ENCODE results near the gene NCKAP5.

The NCKAP5 gene

DNA sequence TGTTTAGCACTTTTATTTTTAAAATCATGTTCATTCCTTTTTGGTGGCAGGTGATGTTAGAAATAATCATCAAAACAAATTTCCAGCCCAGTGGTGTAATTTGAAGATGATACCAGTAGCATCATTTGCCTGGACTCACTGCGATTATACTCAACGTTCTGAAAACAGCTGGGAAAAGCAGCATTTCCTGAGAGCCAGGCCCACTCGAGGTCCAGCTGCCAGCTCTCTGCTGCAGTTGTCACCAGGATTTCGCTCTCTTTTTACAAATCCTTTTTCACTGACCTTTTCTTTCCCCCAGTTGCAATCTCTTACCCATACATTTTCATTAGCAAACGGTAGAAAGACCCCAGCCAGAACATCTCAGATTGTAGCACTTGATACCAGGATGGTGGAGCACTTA lies 787.6 kb downstream of the NCKAP5 start:
- DNase-seq = no peak

DNA sequence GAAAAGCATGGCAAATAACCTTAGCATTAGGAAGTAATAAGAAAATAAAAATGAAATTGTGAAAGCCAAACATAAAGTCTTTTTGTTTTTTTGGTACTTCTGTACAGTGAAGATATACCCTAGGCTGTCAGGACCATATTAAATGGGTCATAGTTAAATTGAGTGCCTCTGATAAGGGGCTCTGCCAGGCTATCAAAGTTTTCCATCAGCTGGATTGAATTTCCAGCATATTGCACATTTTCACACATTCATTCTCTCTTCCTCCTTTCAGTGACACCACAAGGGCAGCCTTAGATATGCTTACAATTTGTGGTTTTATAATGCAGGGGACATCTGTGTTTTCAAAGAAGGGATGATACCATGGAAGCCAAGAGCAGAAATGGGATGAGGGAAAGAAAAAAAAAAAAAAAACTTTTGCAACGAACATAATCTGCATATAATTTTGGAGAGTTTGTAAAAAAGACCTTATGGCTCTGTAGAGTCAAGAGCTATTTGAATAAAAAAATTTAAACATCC lies 789.0 kb downstream of the NCKAP5 start:
- DNase-seq = no peak

DNA sequence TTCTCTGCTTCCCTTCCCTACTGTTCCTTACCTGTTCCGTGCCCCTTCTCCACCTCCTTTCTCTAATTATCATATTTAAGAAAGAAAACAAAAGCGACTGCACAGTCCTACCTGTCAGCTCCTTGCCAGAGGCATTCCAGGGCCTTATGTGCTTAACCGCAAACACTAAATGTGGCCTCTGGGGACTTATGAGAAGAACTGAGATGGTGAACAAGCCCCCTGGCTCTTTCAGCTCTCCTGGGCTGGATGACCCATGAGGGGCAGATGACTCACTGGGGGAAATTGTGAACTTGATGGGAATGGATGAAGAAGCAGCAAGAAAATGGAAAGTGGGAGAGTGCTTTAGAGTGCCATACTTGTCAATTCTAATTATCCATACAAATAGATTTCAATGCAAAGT lies 792.0 kb downstream of the NCKAP5 start:
- DNase-seq = no peak

DNA sequence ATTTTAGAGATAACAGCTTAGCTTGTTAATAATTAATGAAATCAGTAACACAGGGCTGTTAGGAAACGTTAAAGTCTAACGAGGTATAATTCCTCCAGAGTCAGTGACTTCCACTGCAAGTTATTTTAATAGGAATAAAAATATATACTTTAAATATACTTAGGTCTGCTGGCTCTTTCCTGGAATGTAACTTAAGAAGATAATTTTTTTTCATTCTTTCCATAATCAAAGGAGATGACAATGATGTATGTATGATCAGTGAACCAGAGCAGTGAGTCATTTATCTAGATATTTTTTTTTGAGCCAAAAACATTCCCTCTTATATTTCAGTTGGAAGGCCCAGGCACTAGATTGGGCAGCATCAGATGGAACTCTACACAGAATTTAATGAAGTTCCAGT lies 794.1 kb downstream of the NCKAP5 start:
- no peak for DNase-seq

DNA sequence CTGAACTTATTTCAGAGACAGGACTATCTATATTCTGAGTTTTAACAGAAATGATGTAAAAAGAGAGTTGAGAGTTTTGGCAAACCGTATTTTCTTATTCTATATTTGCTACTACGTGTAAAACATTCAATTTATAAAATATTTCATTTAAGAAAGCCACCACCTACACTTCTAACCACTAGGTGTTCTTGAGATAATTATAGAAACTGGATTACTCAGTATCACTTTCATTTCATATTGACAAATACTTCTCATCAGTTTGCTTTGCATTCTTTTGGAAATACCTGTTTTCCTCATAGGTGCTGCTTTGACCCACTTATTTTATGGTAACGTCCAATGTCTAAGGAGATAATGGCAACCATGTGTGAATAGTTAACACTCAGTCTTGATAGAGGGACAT lies 794.9 kb downstream of the NCKAP5 start:
- DNase-seq = no peak

DNA sequence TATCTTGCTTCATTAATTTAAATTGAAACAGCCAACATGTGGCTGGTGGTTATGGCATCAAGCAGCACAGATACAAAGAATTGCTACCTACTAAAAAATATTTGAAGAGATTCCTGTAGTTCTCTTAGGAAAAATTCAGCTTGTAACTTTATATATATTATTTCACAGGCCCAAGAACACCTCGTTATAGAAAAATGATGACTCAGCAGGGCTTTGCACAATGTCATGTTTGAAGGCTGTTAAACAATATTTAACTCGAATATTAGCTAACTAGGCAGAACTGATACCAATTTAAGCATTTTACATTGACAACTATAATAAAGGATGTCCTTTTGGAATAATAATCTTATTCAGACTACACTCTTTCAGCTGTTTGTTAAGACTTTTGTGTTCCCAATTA lies 795.9 kb downstream of the NCKAP5 start:
- DNase-seq = no peak

DNA sequence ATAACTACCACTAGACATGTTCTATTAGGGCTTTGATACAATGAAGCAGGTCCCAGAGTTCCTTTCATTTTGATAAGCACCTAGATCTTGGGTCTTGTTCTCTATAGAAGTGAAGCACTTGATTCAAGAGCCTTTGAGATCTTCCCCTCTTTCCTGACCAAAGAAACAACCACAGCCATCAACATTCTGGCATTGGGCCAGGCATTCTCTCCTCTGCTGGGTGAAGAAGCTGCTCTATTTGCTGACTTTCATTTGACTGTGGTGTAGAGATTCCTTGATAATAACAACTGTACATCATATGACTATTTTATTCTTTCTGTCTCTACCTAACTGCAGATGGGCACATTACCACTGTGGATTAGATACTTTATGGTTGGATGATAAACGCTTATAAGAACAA lies 801.7 kb downstream of the NCKAP5 start:
- no peak for DNase-seq

DNA sequence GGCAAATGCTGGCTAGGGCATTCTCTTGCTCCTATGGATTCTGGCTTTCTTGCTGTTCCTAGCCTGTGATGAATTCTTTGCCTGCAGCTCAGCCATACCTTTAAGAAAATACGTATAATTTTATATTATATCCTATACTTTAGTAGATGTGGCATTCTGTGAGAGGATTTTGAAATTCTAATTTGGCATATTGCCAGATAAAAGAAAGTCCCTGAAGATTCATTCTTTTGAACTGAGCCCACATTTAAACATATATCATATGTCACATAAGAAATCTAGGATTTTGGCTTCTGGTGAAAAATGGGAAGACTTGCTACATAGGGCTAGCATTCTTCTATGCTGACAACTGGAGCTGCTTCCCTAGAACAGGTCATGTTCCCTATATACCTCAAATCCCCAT lies 806.8 kb downstream of the NCKAP5 start:
- no peak for DNase-seq

DNA sequence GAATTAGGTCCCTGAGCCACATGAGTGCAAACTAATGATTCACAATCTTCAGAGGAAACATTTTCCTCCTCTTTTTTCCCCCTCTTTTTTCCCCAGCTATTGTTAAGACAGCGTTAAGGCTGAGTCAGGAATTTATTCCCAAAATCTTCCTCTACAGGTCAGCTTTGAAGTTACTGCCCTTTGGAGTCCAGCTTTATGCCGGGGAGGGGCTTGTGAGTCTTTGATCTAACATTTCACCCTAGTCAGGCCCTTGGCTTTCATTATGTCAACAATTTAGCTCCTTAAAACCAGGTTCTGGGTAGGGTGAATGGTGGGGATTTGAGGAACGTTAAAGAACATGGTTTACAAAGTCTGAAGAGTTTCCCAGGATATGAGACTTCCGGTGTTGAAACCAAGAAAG lies 807.3 kb downstream of the NCKAP5 start:
- DNase-seq = no peak

DNA sequence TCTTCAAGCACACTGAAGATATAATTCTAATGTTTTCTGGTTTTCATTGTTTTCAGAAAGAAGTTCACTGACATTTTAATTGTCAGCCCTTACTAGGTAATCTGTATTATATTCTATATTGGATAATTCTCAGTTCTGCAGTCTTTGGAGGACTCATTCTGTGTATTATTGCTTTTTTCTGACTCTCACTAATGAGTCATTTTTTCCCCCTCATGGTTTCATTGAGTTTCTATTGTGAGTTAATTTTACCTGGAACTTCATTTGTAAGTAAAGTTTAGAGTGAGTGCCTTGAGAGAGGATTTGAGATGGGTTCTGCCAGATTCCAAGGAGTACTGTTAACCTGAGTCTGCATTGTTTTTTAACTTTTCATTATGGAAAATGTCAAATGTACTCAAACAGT lies 807.9 kb downstream of the NCKAP5 start:
- DNase-seq = no peak

DNA sequence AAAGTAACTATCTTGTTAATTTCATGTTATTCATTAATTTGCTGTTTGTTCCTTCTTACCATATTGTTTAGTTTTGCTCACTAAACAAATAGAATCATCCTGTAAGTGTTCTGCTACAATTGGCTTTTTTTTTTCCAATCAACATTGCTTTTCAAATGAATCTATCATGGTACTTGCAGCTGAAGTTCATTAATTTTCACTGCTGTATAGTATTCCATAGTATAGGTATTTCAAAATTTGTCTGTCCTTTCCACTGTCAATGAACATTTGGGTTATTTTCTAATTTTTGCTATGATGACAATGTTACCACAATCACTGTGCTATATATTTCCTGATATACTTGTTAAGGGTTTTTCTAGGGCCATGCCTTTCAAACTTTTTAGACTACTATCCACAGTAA lies 809.3 kb downstream of the NCKAP5 start:
- no peak for DNase-seq

DNA sequence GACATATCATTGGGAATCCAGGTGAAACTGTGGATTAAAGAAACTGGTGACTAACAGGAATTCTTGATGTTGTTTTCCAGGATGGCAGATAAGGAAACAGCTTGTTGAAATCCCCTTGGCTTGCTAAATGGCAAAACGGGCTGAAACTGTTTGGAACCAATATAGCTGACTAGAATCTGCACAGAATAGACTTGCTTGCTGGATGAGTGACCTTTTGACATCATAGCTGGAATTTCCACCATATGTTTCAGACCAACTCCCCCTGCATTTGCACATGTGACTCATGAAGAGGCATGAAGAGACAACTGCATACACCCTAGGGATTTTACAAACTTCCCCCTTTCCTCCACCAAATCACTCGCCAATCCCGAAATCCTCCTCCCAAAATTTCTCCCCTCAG lies 810.6 kb downstream of the NCKAP5 start:
- DNase-seq = no peak

DNA sequence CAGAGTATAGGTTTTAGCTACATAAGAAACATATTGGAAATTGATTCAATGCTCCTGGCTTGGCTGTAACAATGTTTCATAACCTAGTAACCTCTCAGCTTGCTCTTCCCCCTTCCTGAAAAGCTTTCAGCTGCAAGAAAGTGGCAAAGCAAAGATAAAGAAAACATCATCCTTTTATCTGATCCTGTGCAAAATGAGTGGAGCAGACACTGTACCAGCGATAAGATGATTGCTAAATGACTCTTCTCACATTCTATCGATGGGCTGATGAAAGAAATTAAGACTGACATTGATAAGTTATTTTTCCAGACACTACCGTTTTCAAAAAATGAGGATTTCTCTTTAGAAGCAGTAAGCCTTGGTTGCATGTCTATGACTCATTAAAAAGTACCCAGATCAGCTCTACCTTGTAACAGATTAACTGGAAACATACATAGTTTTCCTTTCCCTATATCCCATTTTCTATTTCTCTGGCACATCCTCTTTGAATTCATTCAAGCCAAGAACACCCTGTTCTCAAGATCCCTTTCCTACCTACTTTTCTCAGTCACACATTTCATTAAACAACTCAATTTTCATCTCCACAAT lies 811.2 kb downstream of the NCKAP5 start:
- no peak for DNase-seq

DNA sequence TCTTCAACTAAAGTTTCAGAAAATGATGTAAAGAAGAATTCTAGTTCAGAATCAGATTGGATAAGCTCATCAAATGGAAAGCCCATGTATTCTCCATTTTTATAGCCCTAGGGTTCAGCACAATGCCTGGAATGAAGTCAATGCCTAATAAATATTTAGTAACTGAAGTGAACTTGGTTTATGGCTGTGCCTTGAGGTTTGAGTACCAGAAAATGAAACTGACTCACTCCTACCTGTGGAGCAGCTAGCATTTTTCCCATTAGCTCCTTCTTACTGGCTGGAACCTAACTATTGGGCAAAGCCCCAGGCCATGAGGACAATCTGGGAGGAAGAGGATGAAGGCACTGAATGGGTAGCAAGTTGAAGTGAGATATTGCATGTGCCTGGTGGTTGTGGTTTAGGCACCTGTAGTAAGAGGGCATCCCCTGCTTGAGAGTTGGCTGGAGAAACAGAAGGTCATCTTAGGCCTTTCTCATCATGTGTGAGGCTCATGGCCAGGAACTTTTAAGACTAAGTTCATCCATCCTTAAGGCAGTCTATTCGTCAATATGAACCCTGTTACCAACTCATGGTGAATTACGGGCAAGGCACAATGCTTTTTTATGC lies 813.3 kb downstream of the NCKAP5 start:
- no peak for DNase-seq

DNA sequence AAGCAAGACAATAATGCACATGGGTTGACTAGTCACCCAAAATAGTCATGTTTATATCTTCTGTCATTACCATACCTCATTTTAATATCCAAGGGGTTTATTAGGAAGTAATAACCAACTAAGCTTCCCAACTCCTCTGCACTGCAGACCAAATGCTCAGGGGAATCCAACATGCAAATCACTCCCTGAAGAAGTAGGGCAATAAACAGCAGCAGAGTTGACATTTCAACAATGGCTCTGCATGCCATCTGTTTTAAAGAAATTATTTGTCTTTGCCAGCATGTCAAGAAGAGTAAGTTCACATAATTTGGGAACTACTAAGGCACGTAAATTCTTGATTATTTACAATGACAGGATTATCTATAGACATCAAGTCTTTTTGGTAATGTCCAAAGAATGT lies 813.9 kb downstream of the NCKAP5 start:
- no peak for DNase-seq

DNA sequence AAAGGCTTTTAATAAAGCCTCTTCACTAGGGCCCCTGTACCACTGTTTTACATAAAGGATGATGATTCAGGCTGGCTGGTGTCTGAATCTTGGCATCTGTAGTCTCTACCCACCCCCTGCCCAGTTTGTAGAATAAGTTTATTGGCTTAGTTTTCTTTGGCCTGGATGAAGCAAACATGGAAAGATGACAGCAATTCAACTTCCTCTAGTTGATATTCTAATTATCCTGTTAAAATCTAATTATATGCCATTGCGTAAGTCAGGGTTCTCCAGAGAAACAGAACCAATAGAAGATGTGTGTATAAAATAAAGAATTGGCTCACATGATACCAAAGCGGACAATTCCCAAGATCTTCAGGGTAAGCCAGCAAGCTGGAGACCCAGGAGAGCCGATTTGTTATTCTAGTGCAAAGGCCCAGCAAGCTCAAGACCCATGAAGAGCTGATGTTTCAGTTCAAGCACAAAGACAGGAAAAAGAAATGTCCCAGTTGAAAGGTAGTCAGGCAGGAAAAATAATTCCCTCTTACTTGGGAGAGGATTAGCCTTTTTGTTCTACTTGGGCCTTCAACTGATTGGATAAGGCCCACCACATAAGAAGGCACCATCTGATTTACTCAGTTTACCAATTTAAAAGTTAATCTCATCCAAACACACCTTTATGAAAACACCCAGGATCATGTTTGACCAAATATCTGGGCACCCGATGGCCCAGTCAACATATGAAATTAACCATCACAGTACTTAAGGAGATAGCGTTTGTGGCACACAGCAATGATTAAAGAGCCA lies 815.6 kb downstream of the NCKAP5 start:
- no peak for DNase-seq

DNA sequence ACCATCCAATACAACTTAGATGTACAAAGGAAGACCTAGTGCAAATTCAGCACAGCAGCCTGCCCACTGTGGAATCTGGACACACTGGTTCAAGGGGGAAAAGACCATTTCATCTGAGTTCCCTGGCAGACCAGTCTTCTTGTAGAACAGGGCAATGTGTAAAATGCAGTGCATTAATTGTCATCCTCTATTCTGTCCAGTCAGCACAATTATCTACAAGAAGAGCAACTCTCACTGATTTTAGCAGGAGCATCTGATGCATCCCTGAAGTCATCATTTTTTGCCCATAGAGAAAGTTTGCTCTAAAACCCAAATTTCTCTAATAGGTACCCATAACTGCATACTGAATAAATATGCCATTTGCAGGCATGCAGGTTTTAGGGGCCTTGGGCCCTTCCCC lies 816.4 kb downstream of the NCKAP5 start:
- no peak for DNase-seq

DNA sequence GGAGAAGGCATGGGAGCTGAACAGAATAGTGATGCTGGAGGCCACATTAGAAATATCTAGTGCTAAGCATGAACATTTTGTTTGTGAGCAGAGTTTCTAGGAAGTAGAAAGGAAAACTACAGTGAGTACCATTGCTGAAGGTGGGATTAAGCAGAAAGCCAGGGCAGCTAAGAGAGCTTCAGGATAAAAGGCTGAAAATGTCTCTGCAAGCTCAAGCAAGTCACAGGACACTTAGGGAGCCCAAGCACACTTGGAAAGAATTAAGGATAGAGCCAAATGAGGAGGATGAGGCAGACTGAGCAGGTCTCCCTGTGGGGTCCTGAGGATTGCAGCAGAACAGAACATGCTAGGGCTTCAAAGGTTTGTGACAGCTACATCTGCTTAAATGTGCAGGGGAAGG lies 817.7 kb downstream of the NCKAP5 start:
- DNase-seq = no peak

DNA sequence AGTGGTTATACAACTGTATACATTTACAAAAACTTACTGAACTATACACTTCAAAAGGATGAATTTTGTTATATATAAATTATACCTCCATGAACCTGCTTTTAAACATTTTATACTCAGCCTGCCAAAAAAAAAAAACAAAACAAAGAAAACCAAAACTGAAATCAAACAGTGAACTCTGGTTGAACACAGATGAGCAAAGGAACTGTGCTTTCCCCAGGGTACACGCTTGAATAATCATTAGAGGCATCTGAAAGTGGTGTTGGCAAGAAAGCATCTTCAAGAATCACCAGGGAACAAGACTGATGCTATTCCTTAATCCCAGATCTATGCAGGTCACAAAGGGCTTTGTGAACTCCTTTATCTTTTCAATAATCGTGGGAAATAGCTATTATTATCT lies 821.2 kb downstream of the NCKAP5 start:
- DNase-seq = no peak

DNA sequence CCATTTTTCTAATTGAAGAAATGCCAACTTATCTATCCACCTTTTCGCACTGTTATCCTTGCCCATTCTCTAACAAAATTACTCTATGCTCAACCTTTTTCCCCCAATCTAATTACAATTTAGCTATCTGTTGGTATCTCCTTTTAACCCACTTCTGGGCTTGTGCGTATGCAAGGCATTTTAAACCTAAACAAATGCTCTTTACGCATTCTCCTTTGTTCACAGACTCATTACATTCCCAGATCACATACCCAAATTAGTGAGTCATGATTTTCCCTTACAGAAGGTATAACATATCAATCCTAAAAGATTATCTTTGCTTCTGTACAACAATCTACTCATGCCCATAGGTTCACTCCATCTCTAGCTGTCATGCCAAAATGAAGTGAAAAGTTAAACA lies 826.5 kb downstream of the NCKAP5 start:
- DNase-seq = no peak

DNA sequence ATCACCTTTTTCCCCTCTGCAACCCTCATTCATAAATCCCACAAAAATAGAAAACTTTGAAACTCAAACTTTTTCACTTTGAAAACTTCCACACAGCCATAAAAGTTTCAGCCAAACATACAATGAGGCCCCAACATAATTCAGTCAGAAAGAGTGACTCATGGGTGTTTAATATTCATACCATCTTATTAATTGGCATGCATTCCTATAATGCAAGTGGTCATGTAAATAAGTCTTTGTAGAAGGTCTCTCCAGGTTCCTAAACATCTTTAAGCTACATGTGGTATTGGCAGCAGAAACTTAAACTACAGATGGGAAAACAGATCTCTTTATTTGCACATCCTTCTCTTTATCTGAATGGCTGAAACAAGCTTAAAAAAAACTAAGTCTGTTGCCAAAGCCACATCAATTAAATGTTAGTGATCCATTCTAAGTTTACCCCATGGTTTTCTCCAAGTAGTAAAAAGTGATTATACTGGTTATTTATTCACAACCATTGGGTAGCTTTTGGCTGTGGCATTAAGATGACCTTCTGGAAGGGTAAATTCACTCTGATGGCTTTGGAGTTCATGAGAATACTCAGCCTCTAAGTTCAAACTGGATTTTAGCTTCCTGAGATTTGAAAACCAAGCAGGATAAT lies 828.1 kb downstream of the NCKAP5 start:
- no peak for DNase-seq

DNA sequence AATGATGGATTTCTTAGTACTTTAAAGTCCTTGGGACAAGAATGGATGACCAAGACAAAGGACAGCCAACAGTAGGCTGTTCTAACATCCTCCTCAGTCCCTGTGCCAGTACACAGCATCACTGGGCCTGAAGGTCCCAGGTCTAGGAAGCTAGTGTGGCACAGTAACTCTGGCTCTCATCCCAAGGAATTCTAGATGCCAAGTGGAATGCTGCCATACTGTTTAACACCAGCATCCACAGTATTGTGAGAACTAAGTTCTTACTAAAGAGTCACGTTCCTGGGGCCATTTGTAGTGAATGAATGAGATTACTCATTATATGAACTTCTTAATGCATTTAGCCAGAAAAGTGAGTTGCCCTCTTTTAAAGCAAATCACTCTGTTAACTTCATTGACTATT lies 830.0 kb downstream of the NCKAP5 start:
- DNase-seq = no peak

DNA sequence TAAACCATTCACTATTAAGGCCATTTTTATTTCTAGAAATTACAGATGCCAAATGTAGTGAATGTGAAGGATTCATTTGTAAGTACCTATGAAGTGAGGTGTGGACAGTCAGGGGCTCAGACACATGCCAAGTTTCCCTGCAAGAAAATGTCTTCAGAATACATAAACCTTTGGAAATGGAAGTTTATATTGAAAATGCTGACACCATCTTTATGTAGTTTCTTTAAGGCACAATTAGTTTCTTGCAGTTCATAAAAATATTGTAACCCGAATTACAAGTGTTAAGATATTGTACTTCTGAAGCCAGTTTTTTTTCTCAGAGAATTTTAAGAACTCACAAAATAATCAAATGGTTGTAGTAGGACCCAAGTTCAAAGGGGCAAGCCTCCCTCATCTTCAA lies 832.2 kb downstream of the NCKAP5 start:
- DNase-seq = no peak

DNA sequence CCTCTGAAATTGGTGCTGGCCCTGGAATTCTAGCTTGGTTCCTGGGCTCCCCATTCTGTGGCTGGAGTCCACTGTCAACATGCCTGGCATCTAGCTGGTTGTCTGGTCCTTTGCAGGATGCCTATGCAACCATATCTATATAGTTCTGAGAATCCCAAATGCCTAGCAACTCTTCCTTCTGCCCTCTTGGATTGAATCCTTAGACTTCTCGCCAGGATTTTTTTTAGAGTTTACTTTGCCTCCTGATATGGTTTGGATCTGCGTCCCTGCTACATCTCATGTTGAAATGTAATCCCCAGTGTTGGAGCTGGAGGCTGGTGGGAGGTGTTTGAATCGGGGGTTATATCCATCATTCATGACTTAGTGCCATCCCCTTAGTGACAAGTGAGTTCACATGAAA lies 833.3 kb downstream of the NCKAP5 start:
- DNase-seq = no peak

Measured in activated naive CD4-positive, alpha-beta T cell treated with Interleukin-2 at 50 U/mL for 16 hours (primary cell).